ENCODE results near the gene CRIP3.
A peak's percentile ranks its signal among the peaks of the same experiment; 100 is the strongest.

The CRIP3 gene

GRCh38 chr6:43283905-43284304 is 24.7 kb downstream of the CRIP3 start:
- Histone ChIP-seq H3K9me3 (no peaks in the 10 kb centered on the region), H3K4me3 (no peak overlapping the region), H3K27ac (no peak overlapping the region), H3K4me1 (peaks cover 45% of the 10 kb centered on the region), H3K4me2 (no peak overlapping the region), H3K9ac (no peak overlapping the region), H4K20me1 (no peaks in the 10 kb centered on the region), H3K27me3 (peaks cover 22% of the 10 kb centered on the region), H3K36me3 (no peaks in the 10 kb centered on the region)
- TF ChIP-seq Cebpa-rat (IDR thresholded peaks at IDR 0.05), result no peak

- Histone ChIP-seq H3K4me1 (peaks cover 41% of the 10 kb centered on the region), H3K9me3 (no peaks in the 10 kb centered on the region), H3K27me3 (peaks cover 22% of the 10 kb centered on the region), H3K4me2 (no peak overlapping the region), H3K4me3 (no peak overlapping the region), H3K27ac (no peak overlapping the region), H4K20me1 (no peaks in the 10 kb centered on the region), H3K36me3 (no peaks in the 10 kb centered on the region), H3K9ac (no peak overlapping the region)
- no peak for TF ChIP-seq Cebpa-rat (IDR thresholded peaks at IDR 0.05)
These were observed 25.1 kb downstream of the CRIP3 start for GRCh38 chr6:43283514-43283901.

GRCh38 chr6:43282636-43283513 is 25.8 kb downstream of the CRIP3 start:
- Histone ChIP-seq H4K20me1 (no peaks in the 10 kb centered on the region), H3K27ac (no peak overlapping the region), H3K27me3 (peaks cover 27% of the 10 kb centered on the region), H3K4me2 (peak overlapping the region; percentile 21), H3K9me3 (no peaks in the 10 kb centered on the region), H3K4me3 (no peak overlapping the region), H3K36me3 (no peaks in the 10 kb centered on the region), H3K4me1 (peaks cover 35% of the 10 kb centered on the region), H3K9ac (no peak overlapping the region)
- no peak for TF ChIP-seq Cebpa-rat (IDR thresholded peaks at IDR 0.05)

GRCh38 chr6:43282060-43282459 is 26.6 kb downstream of the CRIP3 start:
- H3K9ac ChIP-seq, result no peak overlapping the region
- peaks cover 35% of the 10 kb centered on the region for H3K27me3 ChIP-seq
- H3K4me2 ChIP-seq, result no peak overlapping the region
- H3K4me1 ChIP-seq, result peaks cover 27% of the 10 kb centered on the region
- H4K20me1 ChIP-seq, result no peaks in the 10 kb centered on the region
- H3K36me3 ChIP-seq, result no peaks in the 10 kb centered on the region
- no peak for TF ChIP-seq Cebpa-rat (IDR thresholded peaks at IDR 0.05)
- no peak overlapping the region for H3K27ac ChIP-seq
- H3K9me3 ChIP-seq, result no peaks in the 10 kb centered on the region
- H3K4me3 ChIP-seq, result no peak overlapping the region

- no peak overlapping the region for H3K4me3 ChIP-seq
- TF ChIP-seq Cebpa-rat (IDR thresholded peaks at IDR 0.05), result no peak
- H3K9ac ChIP-seq, result no peak overlapping the region
- peaks cover 24% of the 10 kb centered on the region for H3K4me1 ChIP-seq
- H3K4me2 ChIP-seq, result no peak overlapping the region
- no peaks in the 10 kb centered on the region for H3K9me3 ChIP-seq
- H3K27me3 ChIP-seq, result peaks cover 38% of the 10 kb centered on the region
- H3K27ac ChIP-seq, result no peak overlapping the region
- peaks cover 6% of the 10 kb centered on the region; the same call in 1 of the 2 replicates for H4K20me1 ChIP-seq
- no peaks in the 10 kb centered on the region for H3K36me3 ChIP-seq
These were observed 28.4 kb downstream of the CRIP3 start for GRCh38 chr6:43280234-43280633.

- no peak overlapping the region for H3K9ac ChIP-seq
- peaks cover 48% of the 10 kb centered on the region for H3K27me3 ChIP-seq
These were observed 30.0 kb downstream of the CRIP3 start for GRCh38 chr6:43278524-43279078.

GRCh38 chr6:43277643-43278523 is 30.7 kb downstream of the CRIP3 start:
- H3K4me1 ChIP-seq, result peaks cover 19% of the 10 kb centered on the region
- H4K20me1 ChIP-seq, result peaks cover 6% of the 10 kb centered on the region; the same call in 1 of the 2 replicates
- no peak overlapping the region for H3K27ac ChIP-seq
- no peaks in the 10 kb centered on the region for H3K9me3 ChIP-seq
- peaks cover 53% of the 10 kb centered on the region for H3K27me3 ChIP-seq
- no peak overlapping the region for H3K4me2 ChIP-seq
- no peaks in the 10 kb centered on the region for H3K36me3 ChIP-seq
- H3K9ac ChIP-seq, result no peak overlapping the region
- no peak for TF ChIP-seq Cebpa-rat (IDR thresholded peaks at IDR 0.05)
- H3K4me3 ChIP-seq, result no peak overlapping the region

More at GRCh38 chr6:43278524-43279078, 30.0 kb downstream of the CRIP3 start:
- Histone ChIP-seq H3K27ac (no peak overlapping the region), H4K20me1 (peaks cover 6% of the 10 kb centered on the region; the same call in 1 of the 2 replicates), H3K4me1 (peaks cover 24% of the 10 kb centered on the region), H3K36me3 (no peaks in the 10 kb centered on the region), H3K9me3 (no peaks in the 10 kb centered on the region), H3K4me2 (no peak overlapping the region), H3K4me3 (no peak overlapping the region)
- no peak for TF ChIP-seq Cebpa-rat (IDR thresholded peaks at IDR 0.05)

GRCh38 chr6:43277306-43277642 is 31.4 kb downstream of the CRIP3 start:
- Histone ChIP-seq H3K36me3 (no peaks in the 10 kb centered on the region), H3K9ac (no peak overlapping the region), H3K4me2 (no peak overlapping the region), H3K27ac (no peak overlapping the region), H4K20me1 (peaks cover 6% of the 10 kb centered on the region; the same call in 1 of the 2 replicates), H3K9me3 (no peaks in the 10 kb centered on the region), H3K4me1 (peaks cover 14% of the 10 kb centered on the region), H3K27me3 (peaks cover 53% of the 10 kb centered on the region), H3K4me3 (no peak overlapping the region)
- TF ChIP-seq Cebpa-rat (IDR thresholded peaks at IDR 0.05), result no peak

- Histone ChIP-seq H3K4me2 (peak overlapping the region; percentile 88), H3K27me3 (peaks cover 53% of the 10 kb centered on the region)
These were observed 31.9 kb downstream of the CRIP3 start for GRCh38 chr6:43276577-43277305.

More at GRCh38 chr6:43276577-43277305, 31.9 kb downstream of the CRIP3 start:
- Histone ChIP-seq H3K27ac (no peak overlapping the region), H3K4me1 (peaks cover 16% of the 10 kb centered on the region), H3K36me3 (no peaks in the 10 kb centered on the region), H4K20me1 (peaks cover 6% of the 10 kb centered on the region; the same call in 1 of the 2 replicates), H3K9ac (no peak overlapping the region), H3K9me3 (no peaks in the 10 kb centered on the region), H3K4me3 (peak overlapping the region; percentile 54)
- TF ChIP-seq Cebpa-rat (IDR thresholded peaks at IDR 0.05), result no peak
